ENCODE results near the gene PNN.
A peak's percentile ranks its signal among the peaks of the same experiment; 100 is the strongest.
"Not testable (repeated sequence)": the region's sequence is repeated elsewhere in the genome, so short reads cannot be mapped to it uniquely, and the experiment has no call there.

Gene PNN

DNA sequence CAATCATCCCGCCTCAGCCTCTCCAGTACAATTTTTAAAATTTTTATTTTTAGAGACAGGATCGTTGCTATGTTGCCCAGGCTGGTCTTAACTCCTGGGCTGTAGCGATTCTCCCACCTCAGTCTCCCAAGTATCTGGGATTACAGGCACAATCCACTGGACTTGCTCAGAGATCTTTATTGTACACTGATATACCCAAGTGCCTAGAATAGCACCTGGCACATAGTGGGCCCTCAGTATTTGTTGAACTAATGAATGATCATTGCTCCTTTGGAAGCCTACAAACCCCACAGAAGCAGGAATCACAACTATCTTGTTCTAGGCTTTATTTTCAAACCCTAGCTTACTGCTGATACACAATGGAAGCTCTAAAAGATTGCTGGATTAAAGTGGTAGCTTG lies 1.9 kb upstream of the PNN start:
- ATAC-seq (ENCODE audit: low read depth), result no peak
- H3K27ac Mint-ChIP-seq, result peak overlapping the region; percentile 41
- no peaks in the 10 kb centered on the region for H3K9me3 Mint-ChIP-seq
- peaks cover 9% of the 10 kb centered on the region for H3K36me3 Mint-ChIP-seq
- H3K4me1 Mint-ChIP-seq, result peaks cover 18% of the 10 kb centered on the region
- DNase-seq (ENCODE audit: low spot score in 2 of 2), result no peak
- H3K4me3 Mint-ChIP-seq, result peak overlapping the region; percentile 41
- no peaks in the 10 kb centered on the region for H3K27me3 Mint-ChIP-seq

- DNase-seq (ENCODE audit: low spot score in 2 of 2) (peak in 1 of 2 donors; percentile 56), ATAC-seq (ENCODE audit: low read depth) (peak; percentile 3)
- H3K27me3 Mint-ChIP-seq, result no peaks in the 10 kb centered on the region
- peak overlapping the region; percentile 98 for H3K27ac Mint-ChIP-seq
- H3K4me1 Mint-ChIP-seq, result peaks cover 7% of the 10 kb centered on the region
- H3K9me3 Mint-ChIP-seq, result no peaks in the 10 kb centered on the region
- H3K36me3 Mint-ChIP-seq, result peaks cover 17% of the 10 kb centered on the region
- peak overlapping the region; percentile 95 for H3K4me3 Mint-ChIP-seq
These were observed 600 bp downstream of the PNN start for GRCh38 chr14:39175445-39176262.

- H3K27me3 Mint-ChIP-seq, result no peaks in the 10 kb centered on the region
- H3K4me3 Mint-ChIP-seq, result peak overlapping the region; percentile 95
- H3K36me3 Mint-ChIP-seq, result peaks cover 17% of the 10 kb centered on the region
- DNase-seq (ENCODE audit: low spot score in 2 of 2) (no peak), ATAC-seq (ENCODE audit: low read depth) (no peak)
- peaks cover 7% of the 10 kb centered on the region for H3K4me1 Mint-ChIP-seq
- H3K27ac Mint-ChIP-seq, result peak overlapping the region; percentile 98
- H3K9me3 Mint-ChIP-seq, result no peaks in the 10 kb centered on the region
These were observed 1.5 kb downstream of the PNN start for GRCh38 chr14:39176263-39177167.

DNA sequence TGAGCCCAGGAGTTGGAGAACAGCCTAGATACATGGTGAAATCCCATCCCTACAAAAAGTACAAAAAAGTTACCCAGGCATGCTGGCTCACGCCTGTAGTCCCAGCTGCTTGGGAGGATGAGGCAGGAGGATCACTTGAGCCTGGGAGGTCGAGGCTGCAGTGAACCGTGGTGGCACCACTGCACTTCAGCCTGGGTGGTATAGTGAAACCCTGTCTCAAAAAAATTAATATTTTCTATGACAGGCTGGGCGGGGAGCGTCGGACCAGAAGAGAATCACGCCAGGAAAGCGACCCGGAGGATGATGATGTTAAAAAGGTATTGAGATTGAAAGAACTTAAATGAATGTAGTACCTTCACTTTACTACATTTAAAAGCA lies 2.1 kb downstream of the PNN start:
- no peak for DNase-seq (ENCODE audit: low spot score in 2 of 2)
- Mint-ChIP-seq H3K27me3 (no peaks in the 10 kb centered on the region), H3K27ac (peak overlapping the region; percentile 38), H3K4me3 (no peak overlapping the region), H3K36me3 (peaks cover 17% of the 10 kb centered on the region), H3K9me3 (no peaks in the 10 kb centered on the region), H3K4me1 (peaks cover 7% of the 10 kb centered on the region)
- no peak for ATAC-seq (ENCODE audit: low read depth)

DNA sequence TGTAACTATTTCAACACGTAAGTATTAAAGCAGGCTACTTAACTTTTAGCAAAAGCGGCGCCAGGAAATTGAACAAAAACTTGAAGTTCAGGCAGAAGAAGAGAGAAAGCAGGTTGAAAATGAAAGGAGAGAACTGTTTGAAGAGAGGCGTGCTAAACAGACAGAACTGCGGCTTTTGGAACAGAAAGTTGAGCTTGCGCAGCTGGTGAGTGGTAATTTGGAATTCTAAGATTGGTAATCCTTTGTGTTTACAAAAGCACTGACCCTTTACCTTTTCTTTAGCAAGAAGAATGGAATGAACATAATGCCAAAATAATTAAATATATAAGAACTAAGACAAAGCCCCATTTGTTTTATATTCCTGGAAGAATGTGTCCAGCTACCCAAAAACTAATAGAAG lies 4.0 kb downstream of the PNN start:
- Mint-ChIP-seq H3K27ac (no peak overlapping the region), H3K36me3 (peaks cover 21% of the 10 kb centered on the region), H3K4me1 (peaks cover 6% of the 10 kb centered on the region), H3K9me3 (no peaks in the 10 kb centered on the region), H3K27me3 (no peaks in the 10 kb centered on the region), H3K4me3 (no peak overlapping the region)
- ATAC-seq (ENCODE audit: low read depth) (no peak), DNase-seq (ENCODE audit: low spot score in 2 of 2) (no peak)

DNA sequence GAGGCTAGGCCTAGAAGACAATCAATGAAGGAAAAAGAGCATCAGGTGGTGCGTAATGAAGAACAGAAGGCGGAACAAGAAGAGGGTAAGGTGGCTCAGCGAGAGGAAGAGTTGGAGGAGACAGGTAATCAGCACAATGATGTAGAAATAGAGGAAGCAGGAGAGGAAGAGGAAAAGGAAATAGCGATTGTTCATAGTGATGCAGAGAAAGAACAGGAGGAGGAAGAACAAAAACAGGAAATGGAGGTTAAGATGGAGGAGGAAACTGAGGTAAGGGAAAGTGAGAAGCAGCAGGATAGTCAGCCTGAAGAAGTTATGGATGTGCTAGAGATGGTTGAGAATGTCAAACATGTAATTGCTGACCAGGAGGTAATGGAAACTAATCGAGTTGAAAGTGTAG lies 5.5 kb downstream of the PNN start:
- ATAC-seq (ENCODE audit: low read depth), result no peak
- Mint-ChIP-seq H3K36me3 (peaks cover 22% of the 10 kb centered on the region), H3K9me3 (no peaks in the 10 kb centered on the region), H3K27ac (no peak overlapping the region), H3K4me3 (no peak overlapping the region), H3K27me3 (no peaks in the 10 kb centered on the region), H3K4me1 (peaks cover 2% of the 10 kb centered on the region)
- DNase-seq (ENCODE audit: low spot score in 2 of 2), result no peak

GRCh38 chr14:39181026-39181692 lies 6.1 kb downstream of the PNN start:
- Mint-ChIP-seq H3K4me1 (no peaks in the 10 kb centered on the region), H3K9me3 (no peaks in the 10 kb centered on the region), H3K36me3 (peaks cover 22% of the 10 kb centered on the region), H3K4me3 (no peak overlapping the region), H3K27me3 (no peaks in the 10 kb centered on the region), H3K27ac (no peak overlapping the region)
- DNase-seq (ENCODE audit: low spot score in 2 of 2), result no peak
- no peak for ATAC-seq (ENCODE audit: low read depth)

DNA sequence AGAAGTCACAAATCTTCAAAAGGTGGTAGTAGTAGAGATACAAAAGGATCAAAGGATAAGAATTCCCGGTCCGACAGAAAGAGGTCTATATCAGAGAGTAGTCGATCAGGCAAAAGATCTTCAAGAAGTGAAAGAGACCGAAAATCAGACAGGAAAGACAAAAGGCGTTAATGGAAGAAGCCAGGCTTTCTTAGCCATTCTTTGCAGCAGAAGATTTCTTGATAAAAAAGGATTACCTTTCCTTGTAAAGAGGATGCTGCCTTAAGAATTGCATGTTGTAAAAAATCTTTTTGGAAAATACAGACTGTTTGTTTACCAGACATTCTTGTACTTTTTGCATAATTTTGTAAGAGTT lies 6.6 kb downstream of the PNN start:
- Mint-ChIP-seq H3K27me3 (no peaks in the 10 kb centered on the region), H3K4me1 (peaks cover 2% of the 10 kb centered on the region), H3K4me3 (no peak overlapping the region), H3K36me3 (peaks cover 23% of the 10 kb centered on the region), H3K9me3 (no peaks in the 10 kb centered on the region), H3K27ac (no peak overlapping the region)
- ATAC-seq (ENCODE audit: low read depth) (no peak), DNase-seq (ENCODE audit: low spot score in 2 of 2) (no peak)

DNA sequence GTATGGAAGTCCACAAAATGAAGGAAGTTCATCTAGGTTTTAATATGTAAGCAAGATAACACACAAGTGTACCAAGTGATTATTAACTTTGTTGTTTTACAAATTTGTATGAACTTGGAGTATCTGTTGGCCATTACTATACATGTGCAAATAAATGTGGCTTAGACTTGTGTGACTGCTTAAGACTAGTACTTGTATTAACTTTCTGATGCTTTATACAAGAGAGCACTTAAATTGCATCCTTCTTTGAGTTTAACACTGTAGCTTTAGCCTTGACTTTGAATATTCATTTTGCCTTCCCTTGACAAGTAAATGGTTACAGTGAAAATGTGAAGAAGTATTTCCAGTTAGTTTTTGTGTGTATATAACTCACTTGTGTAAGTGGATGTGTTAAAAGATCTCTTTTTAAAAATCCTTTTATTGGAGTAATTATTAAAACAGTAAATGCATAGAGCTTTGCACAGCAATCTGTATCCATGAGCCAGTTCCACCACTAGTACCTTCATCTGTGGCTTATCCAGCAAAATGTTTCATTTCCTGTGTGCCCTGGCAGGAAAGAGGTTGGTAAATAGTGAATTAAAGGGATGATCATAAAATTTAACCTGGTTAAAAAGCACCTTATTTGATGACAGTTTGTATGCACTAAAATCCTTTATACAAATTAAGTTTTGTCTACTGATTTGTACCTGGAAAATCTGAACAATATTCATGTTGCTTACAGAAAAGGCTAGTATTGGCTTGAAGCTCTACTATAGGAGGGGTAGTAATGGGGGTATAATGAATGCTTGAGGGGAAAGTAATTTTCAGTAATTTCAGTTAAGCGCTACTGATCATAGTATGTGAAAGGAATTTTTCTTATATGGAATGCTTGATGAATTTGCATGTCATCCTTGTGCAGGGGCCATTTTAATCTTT lies 8.0 kb downstream of the PNN start:
- DNase-seq (ENCODE audit: low spot score in 2 of 2), result no peak
- Mint-ChIP-seq H3K4me1 (peaks cover 6% of the 10 kb centered on the region), H3K4me3 (no peak overlapping the region), H3K27me3 (no peaks in the 10 kb centered on the region), H3K9me3 (no peaks in the 10 kb centered on the region), H3K27ac (no peak overlapping the region), H3K36me3 (peaks cover 16% of the 10 kb centered on the region)
- no peak for ATAC-seq (ENCODE audit: low read depth)

GRCh38 chr14:39183685-39184003 lies 8.6 kb downstream of the PNN start:
- H3K36me3 Mint-ChIP-seq, result peaks cover 16% of the 10 kb centered on the region

GRCh38 chr14:39184628-39185255 lies 9.7 kb downstream of the PNN start:
- no peaks in the 10 kb centered on the region for H3K27me3 Mint-ChIP-seq
- H3K4me3 Mint-ChIP-seq, result no peak overlapping the region
- peaks cover 10% of the 10 kb centered on the region for H3K36me3 Mint-ChIP-seq
- no peak overlapping the region for H3K27ac Mint-ChIP-seq
- DNase-seq (ENCODE audit: low spot score in 2 of 2) (no peak), ATAC-seq (ENCODE audit: low read depth) (no peak)
- no peaks in the 10 kb centered on the region for H3K9me3 Mint-ChIP-seq
- peaks cover 8% of the 10 kb centered on the region for H3K4me1 Mint-ChIP-seq

More at GRCh38 chr14:39183685-39184003, 8.6 kb downstream of the PNN start:
- not testable (repeated sequence) for ATAC-seq (ENCODE audit: low read depth); DNase-seq (ENCODE audit: low spot score in 2 of 2); H3K4me3 Mint-ChIP-seq; H3K27ac Mint-ChIP-seq; H3K27me3 Mint-ChIP-seq; H3K4me1 Mint-ChIP-seq; H3K9me3 Mint-ChIP-seq

DNA sequence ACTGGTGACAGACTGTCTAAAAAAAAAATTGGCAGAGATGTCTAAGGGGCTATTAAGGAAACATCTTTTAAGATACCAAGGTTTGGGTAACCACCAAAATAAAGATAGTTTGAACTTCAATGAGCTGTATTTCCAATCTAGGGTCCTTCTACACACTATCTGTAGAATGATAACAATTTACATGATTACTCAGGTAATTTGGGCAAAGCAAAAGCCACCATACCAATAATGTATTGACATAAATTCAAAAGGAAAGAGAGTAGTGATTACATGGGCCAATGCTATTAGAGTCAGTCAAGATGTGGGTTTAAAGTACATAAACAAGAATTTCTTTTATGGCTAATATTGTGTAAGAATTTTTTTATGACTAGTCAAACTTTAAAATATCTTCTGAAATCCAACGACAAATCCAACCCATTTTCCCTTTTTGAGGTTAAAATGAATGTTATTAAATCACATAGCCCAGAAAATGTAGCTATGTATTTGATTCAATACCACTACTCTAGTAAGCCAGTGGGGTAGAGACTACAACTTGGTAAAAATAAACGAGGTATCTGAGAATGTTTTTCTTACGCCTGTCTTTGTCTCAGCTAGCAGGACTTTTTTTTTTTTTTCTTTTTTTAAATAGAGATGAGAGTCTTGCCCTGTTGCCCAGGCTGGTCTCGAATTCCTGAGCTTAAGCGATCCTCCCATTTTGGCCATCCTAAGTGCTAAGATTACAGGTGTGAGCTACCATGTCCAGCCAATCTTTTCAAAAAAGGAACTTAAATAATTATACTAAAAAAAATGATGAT lies 10.4 kb downstream of the PNN start:
- H3K27ac Mint-ChIP-seq, result no peak overlapping the region
- ATAC-seq (ENCODE audit: low read depth) (no peak), DNase-seq (ENCODE audit: low spot score in 2 of 2) (no peak)
- peaks cover 8% of the 10 kb centered on the region for H3K4me1 Mint-ChIP-seq
- no peak overlapping the region for H3K4me3 Mint-ChIP-seq
- peaks cover 8% of the 10 kb centered on the region for H3K36me3 Mint-ChIP-seq
- H3K9me3 Mint-ChIP-seq, result no peaks in the 10 kb centered on the region
- H3K27me3 Mint-ChIP-seq, result no peaks in the 10 kb centered on the region

Measured in memory B cell (primary cell).